Heart left ventricle (tissue), 13 donors: ENCODE results near the gene DLGAP1.

Source experiments
- POLR2A ChIP-seq, 2 donors: fragments of 450-650 bp; IDR thresholded peaks; one replicate each; pipeline ENCODE4 v1.6.1; 2017; ENCODE audit warnings: antibody characterized with exemption in 2 of 2, mild to moderate bottlenecking in 2 of 2, moderate library complexity in 2 of 2
- TF ChIP-seq, protein P1 (sequence below), 12 donors: fragments of 200-600 bp; sonication (generic) in 4 of 12; IDR thresholded peaks; one replicate each; pipeline versions ENCODE4 v1.5.0 to v1.8.0; 2018 to 2022; ENCODE audit warnings: antibody characterized with exemption in 12 of 12, mild to moderate bottlenecking in 5 of 12
- donor health status: ischemic (EF 13 %, LVEDD 7.1; RV severe dilation, severe dysfunction).
- donor health status: DM: no; HTN: yes; CAD: no.
- donor health status: DM: no; HTN: no; CAD: no.
- donor health status: ischemic (EF 25% LVEDD 6.9; RV normal size, moderate dysfunction).
- donor health status: ischemic (EF 25% LVEDD 5.7; RV mildly dilated, moderate dysfunction).
- donor health status: ischemic (EF 35%, LVEDD 5.7; RV mildly dilated, moderate dysfunction).
- donor health status: nonischemic (EF 11% LVEDD 7.7; RV severe dilation, severe dysfunction).
- donor health status: DM: yes; HTN: yes; CAD: no.
- donor health status: PGD.
- donor health status: ischemic (EF 29% LVEDD 5.4; RV normal size, mild dysfunction).
- donor health status: nonischemic (EF 23%, LVEDD 6.1; RV moderate dilation, normal function).

- TF ChIP-seq, protein P1, sequence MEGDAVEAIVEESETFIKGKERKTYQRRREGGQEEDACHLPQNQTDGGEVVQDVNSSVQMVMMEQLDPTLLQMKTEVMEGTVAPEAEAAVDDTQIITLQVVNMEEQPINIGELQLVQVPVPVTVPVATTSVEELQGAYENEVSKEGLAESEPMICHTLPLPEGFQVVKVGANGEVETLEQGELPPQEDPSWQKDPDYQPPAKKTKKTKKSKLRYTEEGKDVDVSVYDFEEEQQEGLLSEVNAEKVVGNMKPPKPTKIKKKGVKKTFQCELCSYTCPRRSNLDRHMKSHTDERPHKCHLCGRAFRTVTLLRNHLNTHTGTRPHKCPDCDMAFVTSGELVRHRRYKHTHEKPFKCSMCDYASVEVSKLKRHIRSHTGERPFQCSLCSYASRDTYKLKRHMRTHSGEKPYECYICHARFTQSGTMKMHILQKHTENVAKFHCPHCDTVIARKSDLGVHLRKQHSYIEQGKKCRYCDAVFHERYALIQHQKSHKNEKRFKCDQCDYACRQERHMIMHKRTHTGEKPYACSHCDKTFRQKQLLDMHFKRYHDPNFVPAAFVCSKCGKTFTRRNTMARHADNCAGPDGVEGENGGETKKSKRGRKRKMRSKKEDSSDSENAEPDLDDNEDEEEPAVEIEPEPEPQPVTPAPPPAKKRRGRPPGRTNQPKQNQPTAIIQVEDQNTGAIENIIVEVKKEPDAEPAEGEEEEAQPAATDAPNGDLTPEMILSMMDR (IDR thresholded peaks at IDR 0.05) = no peak
- TF ChIP-seq POLR2A (IDR thresholded peaks at IDR 0.05) = no peak
Observed at GRCh38 chr18:3460823-3461398, 994.2 kb downstream of the DLGAP1 start.
